Measurements from ENCODE around the gene PCDHGC3.

DNA sequence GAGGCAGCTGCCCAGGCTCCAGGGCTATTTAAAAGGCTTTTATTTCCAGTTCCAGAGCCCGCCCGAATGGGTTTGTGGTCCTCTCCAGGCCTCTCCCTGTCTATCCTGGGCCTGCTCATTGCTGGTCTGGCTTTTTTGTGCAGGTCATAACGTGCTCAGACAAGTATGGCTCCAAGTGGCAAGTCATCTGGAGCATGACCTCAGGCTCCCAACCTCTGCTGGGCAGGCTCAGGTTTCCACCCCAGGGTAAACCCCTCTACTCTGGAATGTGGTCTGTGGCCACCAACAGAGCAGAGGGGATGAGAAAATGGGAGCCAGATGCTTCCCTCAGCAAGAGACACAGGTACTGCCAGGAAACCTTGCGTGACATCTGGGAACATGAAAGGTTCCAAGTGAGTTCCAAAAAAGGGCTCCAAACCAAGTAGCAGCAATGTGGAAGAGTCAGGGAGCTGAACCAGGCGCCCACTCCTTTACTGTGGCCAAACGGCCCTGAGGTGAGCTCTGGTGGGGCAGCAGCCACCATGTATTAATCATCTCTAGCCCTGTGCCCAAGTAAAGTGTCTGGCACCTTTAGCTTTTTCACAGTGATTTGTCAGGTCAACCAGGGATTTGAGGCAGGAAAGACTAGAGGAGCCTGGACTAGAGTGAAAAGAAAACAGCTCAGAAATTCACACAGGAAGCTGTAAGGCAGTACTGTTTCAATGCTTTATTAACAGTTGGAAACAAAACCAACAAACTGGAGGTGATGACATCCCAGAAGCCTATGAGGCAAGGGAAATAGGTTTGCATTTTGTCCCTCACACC, 38.8 kb downstream of the PCDHGC3 start:
- TF ChIP-seq, protein P1, sequence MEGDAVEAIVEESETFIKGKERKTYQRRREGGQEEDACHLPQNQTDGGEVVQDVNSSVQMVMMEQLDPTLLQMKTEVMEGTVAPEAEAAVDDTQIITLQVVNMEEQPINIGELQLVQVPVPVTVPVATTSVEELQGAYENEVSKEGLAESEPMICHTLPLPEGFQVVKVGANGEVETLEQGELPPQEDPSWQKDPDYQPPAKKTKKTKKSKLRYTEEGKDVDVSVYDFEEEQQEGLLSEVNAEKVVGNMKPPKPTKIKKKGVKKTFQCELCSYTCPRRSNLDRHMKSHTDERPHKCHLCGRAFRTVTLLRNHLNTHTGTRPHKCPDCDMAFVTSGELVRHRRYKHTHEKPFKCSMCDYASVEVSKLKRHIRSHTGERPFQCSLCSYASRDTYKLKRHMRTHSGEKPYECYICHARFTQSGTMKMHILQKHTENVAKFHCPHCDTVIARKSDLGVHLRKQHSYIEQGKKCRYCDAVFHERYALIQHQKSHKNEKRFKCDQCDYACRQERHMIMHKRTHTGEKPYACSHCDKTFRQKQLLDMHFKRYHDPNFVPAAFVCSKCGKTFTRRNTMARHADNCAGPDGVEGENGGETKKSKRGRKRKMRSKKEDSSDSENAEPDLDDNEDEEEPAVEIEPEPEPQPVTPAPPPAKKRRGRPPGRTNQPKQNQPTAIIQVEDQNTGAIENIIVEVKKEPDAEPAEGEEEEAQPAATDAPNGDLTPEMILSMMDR (IDR thresholded peaks at IDR 0.05; ENCODE audit: insufficient read depth, low read length, poor library complexity, severe bottlenecking) = no peak
- no peak for TF ChIP-seq EZH2phosphoT487 (conservative IDR thresholded peaks at IDR 0.05; ENCODE audit: low read length)
